Erythroblast (primary cell): ENCODE measurements around the gene ZNF280D.

Experiments used
- DNase-seq, 2 experiments: peaks; one replicate each; lab custom pipeline; 2025; lab: John Stamatoyannopoulos, UW
- GATA1 ChIP-seq: IDR thresholded peaks from 2 replicates; pipeline ENCODE4 v1.6.1; 2011; ENCODE audit warnings: low read depth, mild to moderate bottlenecking, control low read depth, low read length, moderate library complexity
- POLR2A ChIP-seq: IDR thresholded peaks from 2 replicates; pipeline ENCODE4 v1.6.1; 2011; ENCODE audit warnings: mild to moderate bottlenecking, low read length

ZNF280D gene

GRCh38 chr15:56674857-56675256, 58.5 kb downstream of the ZNF280D start:
- no peak for DNase-seq
- TF ChIP-seq GATA1, result no peak
- TF ChIP-seq POLR2A, result no peak

- DNase-seq, result no peak
- TF ChIP-seq POLR2A (no peak), GATA1 (no peak)
Measured at GRCh38 chr15:56672721-56673120, 60.6 kb downstream of the ZNF280D start.

- TF ChIP-seq GATA1 (no peak), POLR2A (no peak)
- no peak for DNase-seq
Measured at GRCh38 chr15:56667517-56667916, 65.8 kb downstream of the ZNF280D start.

GRCh38 chr15:56660943-56661342, 72.4 kb downstream of the ZNF280D start:
- DNase-seq, result no peak
- TF ChIP-seq GATA1 (no peak), POLR2A (no peak)

GRCh38 chr15:56659197-56659596, 74.1 kb downstream of the ZNF280D start:
- DNase-seq, result no peak
- TF ChIP-seq GATA1 (no peak), POLR2A (no peak)

GRCh38 chr15:56654624-56655023, 78.7 kb downstream of the ZNF280D start:
- no peak for TF ChIP-seq POLR2A
- no peak for TF ChIP-seq GATA1
- DNase-seq, result no peak

GRCh38 chr15:56654216-56654615, 79.1 kb downstream of the ZNF280D start:
- TF ChIP-seq GATA1 (no peak), POLR2A (no peak)
- DNase-seq, result no peak

- no peak for TF ChIP-seq GATA1
- no peak for TF ChIP-seq POLR2A
- DNase-seq, result no peak
Measured at GRCh38 chr15:56653787-56654186, 79.5 kb downstream of the ZNF280D start.

- no peak for TF ChIP-seq GATA1
- DNase-seq, result no peak
Measured at GRCh38 chr15:56653107-56653506, 80.2 kb downstream of the ZNF280D start.

- DNase-seq, result no peak
- no peak for TF ChIP-seq POLR2A
- TF ChIP-seq GATA1, result no peak
Measured at GRCh38 chr15:56648311-56648710, 85.0 kb downstream of the ZNF280D start.

- TF ChIP-seq GATA1 (no peak), POLR2A (no peak)
- DNase-seq, result no peak
Measured at GRCh38 chr15:56640549-56640948, 92.8 kb downstream of the ZNF280D start.

- TF ChIP-seq GATA1, result no peak
- TF ChIP-seq POLR2A, result no peak
- DNase-seq, result no peak
Measured at GRCh38 chr15:56640127-56640526, 93.2 kb downstream of the ZNF280D start.

GRCh38 chr15:56639631-56640030, 93.7 kb downstream of the ZNF280D start:
- DNase-seq, result no peak
- TF ChIP-seq POLR2A (no peak), GATA1 (no peak)

- TF ChIP-seq POLR2A (no peak), GATA1 (no peak)
- DNase-seq, result no peak
Measured at GRCh38 chr15:56631765-56632164, 101.5 kb downstream of the ZNF280D start.

GRCh38 chr15:56628893-56629532, 104.3 kb downstream of the ZNF280D start:
- no peak for DNase-seq
- TF ChIP-seq POLR2A, result no peak
- TF ChIP-seq GATA1, result no peak
